Measurements from ENCODE around the gene STAC. TPM values are rescaled to one million over a fixed set of nuclear protein-coding genes. Genes with fewer than 3 reads are reported as not detected.
"Not testable (repeated sequence)": the region's sequence is repeated elsewhere in the genome, so short reads cannot be mapped to it uniquely, and the experiment has no call there.

STAC gene
- total RNA-seq, 2 experiments from 2014 or later = 0.12 to 0.15 TPM

DNA sequence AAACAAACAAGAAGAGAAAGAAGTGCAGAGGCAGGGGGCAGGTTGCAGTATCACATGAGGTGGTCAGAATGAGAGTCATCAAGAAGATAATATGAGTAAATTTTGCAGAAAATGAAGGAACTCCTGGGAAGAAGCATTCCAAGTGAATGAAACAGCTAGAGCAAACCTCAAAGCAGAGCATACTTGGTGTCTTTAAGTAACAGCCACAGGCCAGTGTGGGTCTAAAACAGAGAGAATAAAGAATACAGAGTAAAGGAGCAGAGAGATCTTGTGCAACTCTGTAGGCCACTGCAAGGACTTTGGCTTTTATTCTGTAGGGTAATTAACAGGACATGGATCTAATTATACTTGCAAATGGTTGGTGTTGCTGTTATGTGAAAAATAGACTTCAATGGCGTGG lies 81.3 kb downstream of the STAC start:
- no peak for DNase-seq
- Mint-ChIP-seq H3K27ac (no peak overlapping the region), H3K9me3 (no peaks in the 10 kb centered on the region), H3K4me1 (no peaks in the 10 kb centered on the region), H3K27me3 (peaks cover 3% of the 10 kb centered on the region), H3K36me3 (ENCODE audit: low read depth) (no peaks in the 10 kb centered on the region), H3K4me3 (no peak overlapping the region)
- CTCF ChIA-PET = no interaction called here
- POLR2A ChIA-PET = no interaction called here

GRCh38 chr3:36472045-36472444 lies 91.7 kb downstream of the STAC start:
- DNase-seq, CTCF ChIA-PET: not testable (repeated sequence)

DNA sequence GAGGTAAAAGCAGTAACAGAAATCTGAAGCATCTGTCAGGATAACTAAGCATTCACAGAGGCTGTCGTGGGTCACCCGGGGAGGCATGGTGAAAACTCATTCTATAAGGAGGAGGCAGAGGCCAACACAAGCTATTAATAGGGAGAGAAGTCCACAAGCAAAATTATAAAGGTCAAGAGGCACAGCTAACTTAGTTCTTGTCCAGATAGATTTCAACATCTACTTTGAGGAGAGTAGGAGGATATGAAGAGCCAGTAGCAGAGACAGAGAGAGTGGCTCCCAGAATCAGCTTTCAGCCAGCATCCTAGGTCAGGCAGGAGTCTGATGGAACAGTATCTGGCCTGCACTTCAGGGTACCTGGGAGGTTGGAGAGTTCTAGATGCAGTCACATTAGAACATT lies 95.3 kb downstream of the STAC start:
- ChIA-PET CTCF (no interaction called here), POLR2A (no interaction called here)
- no peaks in the 10 kb centered on the region for H3K4me1 Mint-ChIP-seq
- no peak overlapping the region for H3K4me3 Mint-ChIP-seq
- H3K27me3 Mint-ChIP-seq = no peaks in the 10 kb centered on the region
- H3K36me3 Mint-ChIP-seq (ENCODE audit: low read depth) = no peaks in the 10 kb centered on the region
- peaks cover 3% of the 10 kb centered on the region for H3K9me3 Mint-ChIP-seq
- no peak overlapping the region for H3K27ac Mint-ChIP-seq
- no peak for DNase-seq

More at GRCh38 chr3:36472045-36472444, 91.7 kb downstream of the STAC start:
- H3K27me3 Mint-ChIP-seq; H3K27ac Mint-ChIP-seq; H3K36me3 Mint-ChIP-seq (ENCODE audit: low read depth); POLR2A ChIA-PET; H3K4me1 Mint-ChIP-seq; H3K9me3 Mint-ChIP-seq; H3K4me3 Mint-ChIP-seq: not testable (repeated sequence)

DNA sequence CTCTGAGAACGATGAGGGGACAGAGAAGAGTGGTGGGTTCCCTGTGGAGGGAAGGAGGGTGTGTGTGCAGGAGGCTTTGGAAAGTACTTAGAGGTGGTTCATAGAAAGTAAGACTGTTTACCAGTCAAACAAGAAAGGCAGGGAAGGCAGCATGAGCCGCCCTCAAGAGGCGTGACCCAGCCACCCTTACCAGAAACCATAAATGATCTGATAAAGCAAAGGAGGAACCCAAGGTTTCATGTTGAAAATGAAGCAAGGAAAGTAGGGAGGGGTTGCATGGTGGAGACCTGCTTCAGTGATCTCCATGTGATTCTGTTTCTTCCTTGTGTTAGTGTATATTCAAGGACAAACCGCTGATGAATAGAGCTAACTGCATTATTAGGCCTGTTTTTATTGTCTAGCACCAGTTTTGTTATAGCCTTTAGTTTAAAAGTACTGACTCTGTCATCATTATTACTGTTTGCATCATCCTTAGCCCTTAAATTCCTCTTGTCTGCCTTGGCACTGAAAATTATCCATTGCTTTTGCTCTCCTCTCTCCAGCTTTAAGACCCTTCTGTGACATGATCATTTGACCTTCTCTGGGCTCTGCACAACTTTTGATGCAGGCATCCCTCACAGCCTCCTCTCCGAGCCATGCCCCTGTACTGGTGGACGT lies 96.1 kb downstream of the STAC start:
- POLR2A ChIA-PET = no interaction called here
- DNase-seq = no peak
- H3K4me3 Mint-ChIP-seq = no peak overlapping the region
- H3K9me3 Mint-ChIP-seq = peaks cover 3% of the 10 kb centered on the region
- H3K36me3 Mint-ChIP-seq (ENCODE audit: low read depth) = no peaks in the 10 kb centered on the region
- H3K27ac Mint-ChIP-seq = no peak overlapping the region
- CTCF ChIA-PET = no interaction called here
- no peaks in the 10 kb centered on the region for H3K27me3 Mint-ChIP-seq
- no peaks in the 10 kb centered on the region for H3K4me1 Mint-ChIP-seq

DNA sequence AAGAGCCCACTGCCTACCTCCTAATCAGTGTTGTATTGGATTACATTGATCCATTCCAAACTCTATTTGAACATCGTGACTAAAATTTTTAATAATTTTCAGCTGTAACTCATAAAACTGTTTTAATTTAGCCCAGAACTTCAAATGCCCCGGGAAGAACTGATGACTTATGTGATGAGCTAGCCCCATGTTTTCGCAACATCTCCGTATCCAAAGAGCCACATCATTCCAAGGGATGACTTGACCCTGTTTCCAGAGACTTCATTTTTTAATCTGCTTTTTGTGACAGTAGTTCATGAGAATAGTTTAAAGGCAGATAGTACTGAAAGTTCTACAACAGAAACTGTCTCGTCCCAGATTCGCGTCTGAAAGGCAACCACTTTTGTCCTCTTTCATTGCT lies 97.4 kb downstream of the STAC start:
- POLR2A ChIA-PET = no interaction called here
- Mint-ChIP-seq H3K4me3 (no peak overlapping the region), H3K36me3 (ENCODE audit: low read depth) (no peaks in the 10 kb centered on the region), H3K9me3 (peaks cover 3% of the 10 kb centered on the region), H3K4me1 (no peaks in the 10 kb centered on the region), H3K27ac (no peak overlapping the region), H3K27me3 (no peaks in the 10 kb centered on the region)
- DNase-seq = no peak
- CTCF ChIA-PET = interaction anchor here (1.0 kb wide), 1 partner anchor 9 kb away, joined by 3 read pairs; no protein-coding TSS in a partner anchor

DNA sequence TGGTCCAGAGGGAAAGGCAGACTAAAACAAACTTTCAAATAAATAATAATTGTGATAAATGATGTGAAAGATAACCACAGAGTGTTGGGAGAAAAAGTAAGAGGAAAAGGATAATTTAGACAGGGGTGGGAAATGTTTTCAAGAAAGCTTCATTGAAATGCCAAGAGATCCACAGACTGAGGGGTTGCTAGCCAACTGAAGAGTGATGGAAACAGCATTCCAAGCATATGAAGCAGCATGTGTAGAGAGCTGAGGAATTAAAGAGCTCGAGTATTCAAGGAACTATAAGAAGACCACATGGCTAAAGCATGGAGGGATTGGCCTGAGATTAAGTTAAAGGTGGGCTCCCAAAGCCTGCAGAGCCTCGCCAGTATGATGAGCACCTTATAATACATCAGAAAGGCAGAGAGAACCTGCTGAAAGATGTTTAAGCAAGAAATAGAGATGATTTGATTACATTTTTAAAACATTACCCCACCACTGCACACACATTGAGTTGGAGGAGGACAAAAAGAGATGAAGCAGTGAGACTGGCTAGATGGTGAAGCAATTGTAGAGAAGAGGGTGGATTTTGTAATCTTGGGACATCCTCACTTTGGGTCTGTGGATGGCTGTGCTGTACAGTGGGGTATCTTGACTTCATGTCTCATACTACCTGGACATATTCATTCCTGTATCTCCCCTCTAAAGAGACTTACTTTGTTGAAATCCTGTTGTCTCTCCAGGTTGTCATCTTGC lies 100.8 kb downstream of the STAC start:
- ChIA-PET CTCF (no interaction called here), POLR2A (no interaction called here)
- no peak overlapping the region for H3K4me3 Mint-ChIP-seq
- no peaks in the 10 kb centered on the region for H3K27me3 Mint-ChIP-seq
- no peak for DNase-seq
- H3K36me3 Mint-ChIP-seq (ENCODE audit: low read depth) = no peaks in the 10 kb centered on the region
- H3K27ac Mint-ChIP-seq = no peak overlapping the region
- H3K9me3 Mint-ChIP-seq = peaks cover 3% of the 10 kb centered on the region
- H3K4me1 Mint-ChIP-seq = no peaks in the 10 kb centered on the region

DNA sequence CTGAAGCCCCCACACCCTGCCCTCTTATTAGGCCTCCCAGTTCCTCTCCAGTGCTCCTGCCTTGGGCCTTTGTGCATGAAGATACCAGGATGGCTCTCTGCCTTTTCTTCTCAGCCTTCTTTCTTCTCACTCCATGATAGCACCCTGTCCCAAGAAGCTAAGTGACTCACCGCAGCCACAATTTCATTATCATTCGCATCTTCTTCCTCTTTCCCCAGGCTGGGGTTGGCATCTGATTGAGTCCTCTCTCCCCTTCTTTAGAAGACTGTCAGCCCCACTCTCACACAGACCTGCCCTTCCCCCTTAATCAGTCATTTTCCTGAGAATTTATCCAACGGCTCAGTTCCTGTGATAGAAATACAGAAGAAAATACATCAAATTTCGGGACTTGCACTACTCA lies 102.0 kb downstream of the STAC start:
- Mint-ChIP-seq H3K4me3 (no peak overlapping the region), H3K27ac (no peak overlapping the region), H3K27me3 (no peaks in the 10 kb centered on the region), H3K36me3 (ENCODE audit: low read depth) (no peaks in the 10 kb centered on the region), H3K9me3 (peaks cover 3% of the 10 kb centered on the region), H3K4me1 (no peaks in the 10 kb centered on the region)
- no peak for DNase-seq
- POLR2A ChIA-PET = no interaction called here
- CTCF ChIA-PET = no interaction called here

DNA sequence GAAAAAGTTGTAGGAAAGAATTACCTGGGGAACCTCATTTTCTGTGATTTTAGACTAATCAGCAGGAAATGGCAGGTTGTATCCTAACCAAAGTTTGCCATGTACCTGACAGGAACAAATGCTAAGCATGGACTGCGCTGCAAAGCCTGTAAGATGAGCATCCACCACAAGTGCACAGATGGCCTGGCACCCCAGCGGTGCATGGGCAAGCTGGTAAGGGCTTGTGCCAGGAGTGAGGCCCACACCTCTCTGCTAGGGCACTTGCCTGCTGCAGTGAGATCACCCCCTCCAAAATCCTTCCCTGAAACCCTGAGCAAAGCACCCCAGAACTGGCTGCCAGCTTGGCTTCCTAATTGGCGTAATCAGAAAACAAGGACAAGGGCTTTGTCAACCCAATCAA lies 102.6 kb downstream of the STAC start:
- Mint-ChIP-seq H3K4me1 (no peaks in the 10 kb centered on the region), H3K36me3 (ENCODE audit: low read depth) (no peaks in the 10 kb centered on the region), H3K27me3 (no peaks in the 10 kb centered on the region), H3K4me3 (no peak overlapping the region), H3K27ac (no peak overlapping the region), H3K9me3 (peaks cover 3% of the 10 kb centered on the region)
- no peak for DNase-seq
- CTCF ChIA-PET = no interaction called here
- POLR2A ChIA-PET = no interaction called here

DNA sequence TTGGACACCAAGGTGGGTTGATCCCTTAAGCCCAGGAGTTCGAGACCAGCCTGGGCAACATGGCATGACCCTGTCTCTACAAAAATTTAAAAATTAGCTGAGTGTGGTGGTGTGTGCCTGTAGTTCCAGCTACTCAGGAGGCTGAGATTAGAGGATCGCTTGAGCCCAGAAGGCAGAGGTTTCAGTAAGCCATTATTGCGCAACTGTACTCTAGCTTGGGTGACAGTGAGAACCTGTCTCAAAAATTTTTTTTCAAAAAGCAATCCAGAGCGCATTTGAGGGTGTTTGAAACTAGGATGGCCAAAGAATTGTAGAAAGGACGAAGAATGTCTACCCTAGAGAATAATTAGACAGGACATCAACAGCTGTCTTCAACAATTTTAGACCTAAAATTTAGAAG lies 103.4 kb downstream of the STAC start:
- CTCF ChIA-PET = no interaction called here
- peaks cover 3% of the 10 kb centered on the region for H3K9me3 Mint-ChIP-seq
- POLR2A ChIA-PET = no interaction called here
- no peaks in the 10 kb centered on the region for H3K4me1 Mint-ChIP-seq
- no peaks in the 10 kb centered on the region for H3K27me3 Mint-ChIP-seq
- no peaks in the 10 kb centered on the region for H3K36me3 Mint-ChIP-seq (ENCODE audit: low read depth)
- DNase-seq = no peak
- no peak overlapping the region for H3K27ac Mint-ChIP-seq
- H3K4me3 Mint-ChIP-seq = no peak overlapping the region

GRCh38 chr3:36484386-36484785 lies 104.1 kb downstream of the STAC start:
- H3K4me3 Mint-ChIP-seq = no peak overlapping the region
- H3K4me1 Mint-ChIP-seq = no peaks in the 10 kb centered on the region
- POLR2A ChIA-PET = no interaction called here
- H3K9me3 Mint-ChIP-seq = no peaks in the 10 kb centered on the region
- no peak for DNase-seq
- H3K36me3 Mint-ChIP-seq (ENCODE audit: low read depth) = no peaks in the 10 kb centered on the region
- H3K27ac Mint-ChIP-seq = no peak overlapping the region
- CTCF ChIA-PET = interaction anchor here (0.7 kb wide), 1 partner anchor 16 kb away, joined by 3 read pairs; no protein-coding TSS in a partner anchor
- no peaks in the 10 kb centered on the region for H3K27me3 Mint-ChIP-seq

GRCh38 chr3:36486009-36486795 lies 105.9 kb downstream of the STAC start:
- Mint-ChIP-seq H3K9me3 (no peaks in the 10 kb centered on the region), H3K27me3 (no peaks in the 10 kb centered on the region), H3K4me1 (no peaks in the 10 kb centered on the region), H3K27ac (no peak overlapping the region), H3K4me3 (no peak overlapping the region), H3K36me3 (ENCODE audit: low read depth) (no peaks in the 10 kb centered on the region)
- CTCF ChIA-PET = interaction anchor here (1.0 kb wide), 1 partner anchor 8 kb away, joined by 3 read pairs; no protein-coding TSS in a partner anchor
- DNase-seq = no peak
- POLR2A ChIA-PET = no interaction called here

DNA sequence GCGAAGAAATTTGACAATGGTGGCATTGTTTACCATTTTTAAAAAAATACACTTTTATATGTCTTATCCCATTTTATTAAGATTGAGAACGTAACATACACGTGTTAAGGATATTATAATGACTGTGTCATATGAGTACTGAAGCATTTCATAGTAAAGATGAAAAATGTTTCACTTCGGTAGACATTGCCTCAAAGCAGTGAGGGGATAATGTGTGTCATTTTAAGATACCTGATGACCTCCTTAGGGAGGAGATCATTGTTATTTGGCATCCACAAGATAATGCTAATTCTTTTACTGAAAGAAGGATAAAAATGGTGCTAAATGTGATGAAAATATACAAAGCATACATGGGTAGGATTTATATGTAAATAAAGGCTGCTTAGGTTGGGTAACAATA lies 107.3 kb downstream of the STAC start:
- no peaks in the 10 kb centered on the region for H3K27me3 Mint-ChIP-seq
- DNase-seq = no peak
- H3K4me1 Mint-ChIP-seq = no peaks in the 10 kb centered on the region
- H3K9me3 Mint-ChIP-seq = no peaks in the 10 kb centered on the region
- H3K36me3 Mint-ChIP-seq (ENCODE audit: low read depth) = no peaks in the 10 kb centered on the region
- no peak overlapping the region for H3K27ac Mint-ChIP-seq
- ChIA-PET POLR2A (no interaction called here), CTCF (no interaction called here)
- H3K4me3 Mint-ChIP-seq = no peak overlapping the region

GRCh38 chr3:36488077-36488789 lies 107.9 kb downstream of the STAC start:
- no peak for DNase-seq
- H3K4me3 Mint-ChIP-seq = no peak overlapping the region
- no peak overlapping the region for H3K27ac Mint-ChIP-seq
- ChIA-PET CTCF (no interaction called here), POLR2A (no interaction called here)
- H3K9me3 Mint-ChIP-seq = no peaks in the 10 kb centered on the region
- H3K36me3 Mint-ChIP-seq (ENCODE audit: low read depth) = no peaks in the 10 kb centered on the region
- H3K4me1 Mint-ChIP-seq = no peaks in the 10 kb centered on the region
- H3K27me3 Mint-ChIP-seq = no peaks in the 10 kb centered on the region
